ENCODE data around the gene PACRG. TPM values are rescaled to one million over a fixed set of nuclear protein-coding genes. Genes with fewer than 3 reads are reported as not detected.

PACRG gene
- total and polyA plus RNA-seq, 2 of the 13 experiments (the other 11 are each of a cell fraction or from before 2014, with no cell fraction given) = 0.13 TPM; not detected in 1

DNA sequence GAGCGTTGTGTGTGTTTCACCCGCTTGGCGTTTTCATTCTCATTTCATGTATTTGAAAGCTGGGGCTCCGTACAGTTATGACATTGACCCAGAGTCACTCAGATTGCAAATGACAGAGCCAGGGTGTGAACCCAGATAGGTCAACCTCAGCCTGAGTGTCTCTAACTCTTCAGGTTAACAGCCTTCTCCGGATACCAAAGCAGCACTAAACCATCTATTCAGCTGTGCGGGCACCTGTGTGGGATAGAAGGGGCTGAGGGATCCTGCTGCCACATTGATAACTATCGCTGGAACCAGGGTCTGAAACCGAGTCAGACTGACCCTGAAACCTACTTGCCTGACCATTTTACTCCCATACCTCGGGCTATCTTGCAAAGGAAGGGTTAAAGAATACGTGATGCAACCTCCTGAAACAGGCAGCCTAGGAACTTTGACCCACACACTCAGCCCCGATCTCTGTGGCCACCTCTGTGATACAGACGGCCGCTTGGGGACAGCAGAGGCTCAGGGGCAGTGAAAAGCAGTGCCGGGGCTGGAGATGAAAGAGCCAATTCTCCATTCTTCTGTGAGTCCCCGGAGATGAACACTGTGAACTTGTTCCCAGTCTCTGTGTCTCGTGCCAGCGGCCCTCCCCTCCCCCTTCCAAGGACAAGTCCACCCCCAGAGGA lies 453.2 kb downstream of the PACRG start (continued):
- no peak for TF ChIP-seq PCBP1 (IDR thresholded peaks at IDR 0.05; ENCODE audit: borderline replicate concordance, low read depth, low read length)
- TF ChIP-seq, protein P1, sequence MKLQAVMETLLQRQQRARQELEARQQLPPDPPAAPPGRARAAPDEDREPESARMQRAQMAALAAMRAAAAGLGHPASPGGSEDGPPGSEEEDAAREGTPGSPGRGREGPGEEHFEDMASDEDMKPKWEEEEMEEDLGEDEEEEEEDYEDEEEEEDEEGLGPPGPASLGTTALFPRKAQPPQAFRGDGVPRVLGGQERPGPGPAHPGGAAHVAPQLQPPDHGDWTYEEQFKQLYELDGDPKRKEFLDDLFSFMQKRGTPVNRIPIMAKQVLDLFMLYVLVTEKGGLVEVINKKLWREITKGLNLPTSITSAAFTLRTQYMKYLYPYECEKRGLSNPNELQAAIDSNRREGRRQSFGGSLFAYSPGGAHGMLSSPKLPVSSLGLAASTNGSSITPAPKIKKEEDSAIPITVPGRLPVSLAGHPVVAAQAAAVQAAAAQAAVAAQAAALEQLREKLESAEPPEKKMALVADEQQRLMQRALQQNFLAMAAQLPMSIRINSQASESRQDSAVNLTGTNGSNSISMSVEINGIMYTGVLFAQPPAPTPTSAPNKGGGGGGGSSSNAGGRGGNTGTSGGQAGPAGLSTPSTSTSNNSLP (IDR thresholded peaks at IDR 0.05; ENCODE audit: low read depth, low read length) = peak; percentile 69
- 0 out of 2 replicates have a peak, but pooled peaks have one; percentile 53 for TF ChIP-seq KLF12 (CRISPR knock-in tag; IDR thresholded peaks at IDR 0.05; ENCODE audit: borderline replicate concordance)
- TF ChIP-seq ZNF331 (CRISPR knock-in tag; IDR thresholded peaks at IDR 0.05) = peak; percentile 93
- TF ChIP-seq, protein P2, sequence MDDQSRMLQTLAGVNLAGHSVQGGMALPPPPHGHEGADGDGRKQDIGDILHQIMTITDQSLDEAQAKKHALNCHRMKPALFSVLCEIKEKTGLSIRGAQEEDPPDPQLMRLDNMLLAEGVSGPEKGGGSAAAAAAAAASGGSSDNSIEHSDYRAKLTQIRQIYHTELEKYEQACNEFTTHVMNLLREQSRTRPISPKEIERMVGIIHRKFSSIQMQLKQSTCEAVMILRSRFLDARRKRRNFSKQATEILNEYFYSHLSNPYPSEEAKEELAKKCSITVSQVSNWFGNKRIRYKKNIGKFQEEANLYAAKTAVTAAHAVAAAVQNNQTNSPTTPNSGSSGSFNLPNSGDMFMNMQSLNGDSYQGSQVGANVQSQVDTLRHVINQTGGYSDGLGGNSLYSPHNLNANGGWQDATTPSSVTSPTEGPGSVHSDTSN (CRISPR knock-in tag; IDR thresholded peaks at IDR 0.05; ENCODE audit: borderline replicate concordance) = no peak
- TF ChIP-seq, protein P3, sequence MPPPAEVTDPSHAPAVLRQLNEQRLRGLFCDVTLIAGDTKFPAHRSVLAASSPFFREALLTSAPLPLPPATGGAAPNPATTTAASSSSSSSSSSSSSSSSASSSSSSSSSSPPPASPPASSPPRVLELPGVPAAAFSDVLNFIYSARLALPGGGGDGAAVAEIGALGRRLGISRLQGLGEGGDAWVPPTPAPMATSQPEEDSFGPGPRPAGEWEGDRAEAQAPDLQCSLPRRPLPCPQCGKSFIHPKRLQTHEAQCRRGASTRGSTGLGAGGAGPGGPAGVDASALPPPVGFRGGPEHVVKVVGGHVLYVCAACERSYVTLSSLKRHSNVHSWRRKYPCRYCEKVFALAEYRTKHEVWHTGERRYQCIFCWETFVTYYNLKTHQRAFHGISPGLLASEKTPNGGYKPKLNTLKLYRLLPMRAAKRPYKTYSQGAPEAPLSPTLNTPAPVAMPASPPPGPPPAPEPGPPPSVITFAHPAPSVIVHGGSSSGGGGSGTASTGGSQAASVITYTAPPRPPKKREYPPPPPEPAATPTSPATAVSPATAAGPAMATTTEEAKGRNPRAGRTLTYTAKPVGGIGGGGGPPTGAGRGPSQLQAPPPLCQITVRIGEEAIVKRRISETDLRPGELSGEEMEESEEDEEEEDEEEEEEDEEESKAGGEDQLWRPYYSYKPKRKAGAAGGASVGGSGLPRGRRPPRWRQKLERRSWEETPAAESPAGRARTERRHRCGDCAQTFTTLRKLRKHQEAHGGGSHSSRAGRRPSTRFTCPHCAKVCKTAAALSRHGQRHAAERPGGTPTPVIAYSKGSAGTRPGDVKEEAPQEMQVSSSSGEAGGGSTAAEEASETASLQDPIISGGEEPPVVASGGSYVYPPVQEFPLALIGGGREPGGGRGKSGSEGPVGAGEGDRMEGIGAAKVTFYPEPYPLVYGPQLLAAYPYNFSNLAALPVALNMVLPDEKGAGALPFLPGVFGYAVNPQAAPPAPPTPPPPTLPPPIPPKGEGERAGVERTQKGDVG (CRISPR knock-in tag; IDR thresholded peaks at IDR 0.05; ENCODE audit: borderline replicate concordance) = no peak
- TF ChIP-seq, protein P4, sequence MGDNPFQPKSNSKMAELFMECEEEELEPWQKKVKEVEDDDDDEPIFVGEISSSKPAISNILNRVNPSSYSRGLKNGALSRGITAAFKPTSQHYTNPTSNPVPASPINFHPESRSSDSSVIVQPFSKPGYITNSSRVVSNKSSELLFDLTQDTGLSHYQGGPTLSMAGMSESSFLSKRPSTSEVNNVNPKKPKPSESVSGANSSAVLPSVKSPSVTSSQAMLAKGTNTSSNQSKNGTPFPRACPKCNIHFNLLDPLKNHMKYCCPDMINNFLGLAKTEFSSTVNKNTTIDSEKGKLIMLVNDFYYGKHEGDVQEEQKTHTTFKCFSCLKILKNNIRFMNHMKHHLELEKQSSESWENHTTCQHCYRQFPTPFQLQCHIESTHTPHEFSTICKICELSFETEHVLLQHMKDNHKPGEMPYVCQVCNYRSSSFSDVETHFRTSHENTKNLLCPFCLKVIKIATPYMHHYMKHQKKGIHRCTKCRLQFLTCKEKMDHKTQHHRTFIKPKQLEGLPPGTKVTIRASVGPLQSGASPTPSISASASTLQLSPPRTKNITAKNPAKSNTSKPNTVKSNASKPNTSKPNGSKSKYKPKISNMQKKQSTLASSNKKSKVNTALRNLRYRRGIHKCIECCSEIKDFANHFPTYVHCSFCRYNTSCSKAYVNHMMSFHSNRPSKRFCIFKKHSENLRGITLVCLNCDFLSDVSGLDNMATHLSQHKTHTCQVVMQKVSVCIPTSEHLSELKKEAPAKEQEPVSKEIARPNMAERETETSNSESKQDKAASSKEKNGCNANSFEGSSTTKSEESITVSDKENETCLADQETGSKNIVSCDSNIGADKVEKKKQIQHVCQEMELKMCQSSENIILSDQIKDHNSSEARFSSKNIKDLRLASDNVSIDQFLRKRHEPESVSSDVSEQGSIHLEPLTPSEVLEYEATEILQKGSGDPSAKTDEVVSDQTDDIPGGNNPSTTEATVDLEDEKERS (CRISPR knock-in tag; IDR thresholded peaks at IDR 0.05) = peak; percentile 97
- TF ChIP-seq DNMT1 (CRISPR knock-in tag; IDR thresholded peaks at IDR 0.05) = no peak
- no peak for TF ChIP-seq ZNF138 (CRISPR knock-in tag; IDR thresholded peaks at IDR 0.05; ENCODE audit: low read depth)
- peak; percentile 71 for TF ChIP-seq HDAC1 (CRISPR knock-in tag; IDR thresholded peaks at IDR 0.05)
- TF ChIP-seq TBX3 (IDR thresholded peaks at IDR 0.05; ENCODE audit: borderline replicate concordance) = peak; percentile 55; the same call in 1 of the 2 replicates
- TF ChIP-seq, protein P5, sequence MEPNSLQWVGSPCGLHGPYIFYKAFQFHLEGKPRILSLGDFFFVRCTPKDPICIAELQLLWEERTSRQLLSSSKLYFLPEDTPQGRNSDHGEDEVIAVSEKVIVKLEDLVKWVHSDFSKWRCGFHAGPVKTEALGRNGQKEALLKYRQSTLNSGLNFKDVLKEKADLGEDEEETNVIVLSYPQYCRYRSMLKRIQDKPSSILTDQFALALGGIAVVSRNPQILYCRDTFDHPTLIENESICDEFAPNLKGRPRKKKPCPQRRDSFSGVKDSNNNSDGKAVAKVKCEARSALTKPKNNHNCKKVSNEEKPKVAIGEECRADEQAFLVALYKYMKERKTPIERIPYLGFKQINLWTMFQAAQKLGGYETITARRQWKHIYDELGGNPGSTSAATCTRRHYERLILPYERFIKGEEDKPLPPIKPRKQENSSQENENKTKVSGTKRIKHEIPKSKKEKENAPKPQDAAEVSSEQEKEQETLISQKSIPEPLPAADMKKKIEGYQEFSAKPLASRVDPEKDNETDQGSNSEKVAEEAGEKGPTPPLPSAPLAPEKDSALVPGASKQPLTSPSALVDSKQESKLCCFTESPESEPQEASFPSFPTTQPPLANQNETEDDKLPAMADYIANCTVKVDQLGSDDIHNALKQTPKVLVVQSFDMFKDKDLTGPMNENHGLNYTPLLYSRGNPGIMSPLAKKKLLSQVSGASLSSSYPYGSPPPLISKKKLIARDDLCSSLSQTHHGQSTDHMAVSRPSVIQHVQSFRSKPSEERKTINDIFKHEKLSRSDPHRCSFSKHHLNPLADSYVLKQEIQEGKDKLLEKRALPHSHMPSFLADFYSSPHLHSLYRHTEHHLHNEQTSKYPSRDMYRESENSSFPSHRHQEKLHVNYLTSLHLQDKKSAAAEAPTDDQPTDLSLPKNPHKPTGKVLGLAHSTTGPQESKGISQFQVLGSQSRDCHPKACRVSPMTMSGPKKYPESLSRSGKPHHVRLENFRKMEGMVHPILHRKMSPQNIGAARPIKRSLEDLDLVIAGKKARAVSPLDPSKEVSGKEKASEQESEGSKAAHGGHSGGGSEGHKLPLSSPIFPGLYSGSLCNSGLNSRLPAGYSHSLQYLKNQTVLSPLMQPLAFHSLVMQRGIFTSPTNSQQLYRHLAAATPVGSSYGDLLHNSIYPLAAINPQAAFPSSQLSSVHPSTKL (CRISPR knock-in tag; IDR thresholded peaks at IDR 0.05) = peak; percentile 91
- TF ChIP-seq PHF5A (CRISPR knock-in tag; IDR thresholded peaks at IDR 0.05; ENCODE audit: low read depth, unreplicated experiment) = peak; percentile 84
- peak; percentile 77; the same call in 1 of the 2 replicates for TF ChIP-seq ZNF709 (CRISPR knock-in tag; IDR thresholded peaks at IDR 0.05)
- no peak for TF ChIP-seq ZNF468 (CRISPR knock-in tag; IDR thresholded peaks at IDR 0.05)
